ENCODE measurements around the gene DEPP1. TPM values are rescaled to one million over a fixed set of nuclear protein-coding genes. Genes with fewer than 3 reads are reported as not detected.

Gene DEPP1
- total and polyA plus RNA-seq, 2 experiments from 2014 or later = 0.37 to 1.3 TPM

DNA sequence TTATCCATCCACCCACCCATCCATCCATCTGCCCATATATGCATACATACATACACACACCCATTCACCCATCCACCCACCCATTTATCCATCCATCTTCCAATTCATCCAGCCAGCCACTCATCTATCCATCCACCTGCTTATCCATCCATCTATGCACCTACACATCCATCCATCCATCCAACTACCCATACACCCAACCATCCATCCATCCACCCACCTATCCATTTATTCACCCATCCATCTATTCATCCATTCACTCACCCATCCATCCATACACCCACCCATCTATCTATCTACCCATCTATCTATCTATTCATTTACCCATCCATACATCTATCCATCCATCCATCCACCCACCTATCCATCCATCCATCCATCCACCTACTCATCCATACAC is 50.1 kb downstream of the DEPP1 start:
- Histone ChIP-seq H3K4me3 (no peak overlapping the region), H3F3A (replicated peaks; ENCODE audit: low read depth) (no peaks in the 10 kb centered on the region), H3K9me2 (ENCODE audit: insufficient read depth) (no peaks in the 10 kb centered on the region; the same call in 1 of the 2 replicates), H3K79me2 (replicated peaks; ENCODE audit: insufficient read depth) (no peaks in the 10 kb centered on the region), H3K27me3 (ENCODE audit: insufficient read depth) (no peaks in the 10 kb centered on the region), H2AFZ (no peak overlapping the region), H3K4me2 (no peak overlapping the region), H3K36me3 (ENCODE audit: insufficient read depth) (no peaks in the 10 kb centered on the region), H3K4me1 (ENCODE audit: insufficient read depth) (peaks cover 6% of the 10 kb centered on the region; the same call in 1 of the 2 replicates), H3K27ac (ENCODE audit: low read depth) (no peak overlapping the region), H4K20me1 (replicated peaks; ENCODE audit: insufficient read depth) (no peaks in the 10 kb centered on the region)
- TF ChIP-seq, protein P1, sequence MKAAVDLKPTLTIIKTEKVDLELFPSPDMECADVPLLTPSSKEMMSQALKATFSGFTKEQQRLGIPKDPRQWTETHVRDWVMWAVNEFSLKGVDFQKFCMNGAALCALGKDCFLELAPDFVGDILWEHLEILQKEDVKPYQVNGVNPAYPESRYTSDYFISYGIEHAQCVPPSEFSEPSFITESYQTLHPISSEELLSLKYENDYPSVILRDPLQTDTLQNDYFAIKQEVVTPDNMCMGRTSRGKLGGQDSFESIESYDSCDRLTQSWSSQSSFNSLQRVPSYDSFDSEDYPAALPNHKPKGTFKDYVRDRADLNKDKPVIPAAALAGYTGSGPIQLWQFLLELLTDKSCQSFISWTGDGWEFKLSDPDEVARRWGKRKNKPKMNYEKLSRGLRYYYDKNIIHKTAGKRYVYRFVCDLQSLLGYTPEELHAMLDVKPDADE (IDR thresholded peaks at IDR 0.05) = no peak
- no peak for TF ChIP-seq ZNF114 (CRISPR knock-in tag; IDR thresholded peaks at IDR 0.05)
- no peak for TF ChIP-seq POLR2AphosphoS5 (IDR thresholded peaks at IDR 0.05; ENCODE audit: low read depth)
- no peak for TF ChIP-seq EZH2 (IDR thresholded peaks at IDR 0.05; ENCODE audit: low read depth, unreplicated experiment)
- TF ChIP-seq NANOG (IDR thresholded peaks at IDR 0.05; ENCODE audit: borderline replicate concordance) = no peak
- TF ChIP-seq, protein P2, sequence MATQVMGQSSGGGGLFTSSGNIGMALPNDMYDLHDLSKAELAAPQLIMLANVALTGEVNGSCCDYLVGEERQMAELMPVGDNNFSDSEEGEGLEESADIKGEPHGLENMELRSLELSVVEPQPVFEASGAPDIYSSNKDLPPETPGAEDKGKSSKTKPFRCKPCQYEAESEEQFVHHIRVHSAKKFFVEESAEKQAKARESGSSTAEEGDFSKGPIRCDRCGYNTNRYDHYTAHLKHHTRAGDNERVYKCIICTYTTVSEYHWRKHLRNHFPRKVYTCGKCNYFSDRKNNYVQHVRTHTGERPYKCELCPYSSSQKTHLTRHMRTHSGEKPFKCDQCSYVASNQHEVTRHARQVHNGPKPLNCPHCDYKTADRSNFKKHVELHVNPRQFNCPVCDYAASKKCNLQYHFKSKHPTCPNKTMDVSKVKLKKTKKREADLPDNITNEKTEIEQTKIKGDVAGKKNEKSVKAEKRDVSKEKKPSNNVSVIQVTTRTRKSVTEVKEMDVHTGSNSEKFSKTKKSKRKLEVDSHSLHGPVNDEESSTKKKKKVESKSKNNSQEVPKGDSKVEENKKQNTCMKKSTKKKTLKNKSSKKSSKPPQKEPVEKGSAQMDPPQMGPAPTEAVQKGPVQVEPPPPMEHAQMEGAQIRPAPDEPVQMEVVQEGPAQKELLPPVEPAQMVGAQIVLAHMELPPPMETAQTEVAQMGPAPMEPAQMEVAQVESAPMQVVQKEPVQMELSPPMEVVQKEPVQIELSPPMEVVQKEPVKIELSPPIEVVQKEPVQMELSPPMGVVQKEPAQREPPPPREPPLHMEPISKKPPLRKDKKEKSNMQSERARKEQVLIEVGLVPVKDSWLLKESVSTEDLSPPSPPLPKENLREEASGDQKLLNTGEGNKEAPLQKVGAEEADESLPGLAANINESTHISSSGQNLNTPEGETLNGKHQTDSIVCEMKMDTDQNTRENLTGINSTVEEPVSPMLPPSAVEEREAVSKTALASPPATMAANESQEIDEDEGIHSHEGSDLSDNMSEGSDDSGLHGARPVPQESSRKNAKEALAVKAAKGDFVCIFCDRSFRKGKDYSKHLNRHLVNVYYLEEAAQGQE (IDR thresholded peaks at IDR 0.05; ENCODE audit: unreplicated experiment) = no peak
- no peak overlapping the region for H3K4me3 Mint-ChIP-seq
- no peak overlapping the region for H3K27ac Mint-ChIP-seq
- peaks cover 4% of the 10 kb centered on the region for H3K27me3 Mint-ChIP-seq (ENCODE audit: insufficient read depth, low read depth, poor library complexity)
- H3K4me1 Mint-ChIP-seq = peaks cover 3% of the 10 kb centered on the region; the same call in 1 of the 3 replicates
- H3K36me3 Mint-ChIP-seq (ENCODE audit: low read depth) = no peaks in the 10 kb centered on the region
- DNase-seq (ENCODE audit: low spot score) (no peak), ATAC-seq (no peak)
- peaks cover 7% of the 10 kb centered on the region; the same call in 2 of the 3 replicates for H3K9me3 Mint-ChIP-seq

DNA sequence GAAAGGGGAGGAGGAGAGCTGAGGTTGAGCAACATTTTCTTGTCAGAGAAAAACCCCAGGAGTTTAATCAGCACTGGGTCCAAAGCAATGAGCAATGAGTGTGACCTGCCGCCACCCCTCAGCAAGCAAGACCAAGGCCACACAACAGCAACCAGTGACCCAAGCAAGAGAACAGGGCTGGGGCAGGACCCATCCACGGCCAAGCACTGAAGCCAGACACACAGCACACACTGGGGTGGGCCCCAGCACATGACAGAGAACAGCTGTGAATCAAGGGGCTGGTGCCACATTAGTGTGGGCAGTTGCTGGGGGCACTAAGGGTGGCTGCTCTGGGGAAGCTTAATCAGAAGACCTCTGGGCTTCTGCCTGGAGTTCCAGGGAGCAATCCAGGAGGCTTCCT is 51.3 kb downstream of the DEPP1 start:
- H3K9me2 ChIP-seq (ENCODE audit: insufficient read depth) = no peaks in the 10 kb centered on the region; the same call in 1 of the 2 replicates
- no peaks in the 10 kb centered on the region for H3K36me3 Mint-ChIP-seq (ENCODE audit: low read depth)
- H3F3A ChIP-seq (replicated peaks; ENCODE audit: low read depth) = no peaks in the 10 kb centered on the region
- no peak overlapping the region for H3K4me2 ChIP-seq
- no peaks in the 10 kb centered on the region for H3K4me1 Mint-ChIP-seq
- no peaks in the 10 kb centered on the region for H3K79me2 ChIP-seq (replicated peaks; ENCODE audit: insufficient read depth)
- ATAC-seq (no peak), DNase-seq (ENCODE audit: low spot score) (no peak)
- H3K27me3 Mint-ChIP-seq (ENCODE audit: insufficient read depth, low read depth, poor library complexity) = peaks cover 4% of the 10 kb centered on the region
- TF ChIP-seq EZH2 (IDR thresholded peaks at IDR 0.05; ENCODE audit: low read depth, unreplicated experiment) (no peak), STAT1 (IDR thresholded peaks at IDR 0.05; ENCODE audit: unreplicated experiment) (no peak), JUNB (IDR thresholded peaks at IDR 0.05; ENCODE audit: unreplicated experiment) (no peak), POLR2AphosphoS5 (IDR thresholded peaks at IDR 0.05; ENCODE audit: low read depth) (no peak), CREB1 (CRISPR knock-in tag; IDR thresholded peaks at IDR 0.05; ENCODE audit: low read depth) (no peak)
- TF ChIP-seq, protein P1 (IDR thresholded peaks at IDR 0.05) = no peak
- H3K4me3 ChIP-seq = no peak overlapping the region
- H3K27ac ChIP-seq (ENCODE audit: low read depth) = no peak overlapping the region
- no peaks in the 10 kb centered on the region for H3K27me3 ChIP-seq (ENCODE audit: insufficient read depth)
- H3K4me3 Mint-ChIP-seq = no peak overlapping the region
- no peaks in the 10 kb centered on the region for H3K36me3 ChIP-seq (ENCODE audit: insufficient read depth)
- H2AFZ ChIP-seq = no peak overlapping the region
- no peak overlapping the region for H3K27ac Mint-ChIP-seq
- no peaks in the 10 kb centered on the region for H4K20me1 ChIP-seq (replicated peaks; ENCODE audit: insufficient read depth)
- peaks cover 7% of the 10 kb centered on the region; the same call in 2 of the 3 replicates for H3K9me3 Mint-ChIP-seq
- H3K4me1 ChIP-seq (ENCODE audit: insufficient read depth) = no peaks in the 10 kb centered on the region
